GM12878 (cell line): Measurements from ENCODE around the gene SEC31A. TPM values are rescaled to one million over a fixed set of nuclear protein-coding genes. Genes with fewer than 3 reads are reported as not detected.

Source experiments
- ATAC-seq: fragments of 200-7000 bp; cut with Tn5 transposase; 3 replicates; pipeline ENCODE4 v1.9.1; 2020; ENCODE audit warnings: mild to moderate bottlenecking, moderate library complexity
- BruUV-seq: library from RNA; stranded (reverse); fragments of 400-500 nt; replicated peaks from 2 replicates; lab custom pipeline; 2021; lab: Mats Ljungman, UMichigan
- CTCF ChIA-PET: fragments of 300-600 bp; sonication (Branson Sonifier 250); formaldehyde crosslinking; extraction: SDS; loops from one replicate; lab custom pipeline; 2021; ENCODE audit warnings: inconsistent platforms; lab: Yijun Ruan, JAX
- POLR2A ChIA-PET: fragments of 350-600 bp; formaldehyde crosslinking; extraction: SDS; loops from one replicate; lab custom pipeline; 2021; ENCODE audit warnings: inconsistent platforms; lab: Charles Lee
- RAD21 ChIA-PET: fragments of 300-600 bp; sonication (Branson Sonifier 250); formaldehyde crosslinking; loops from one replicate; lab custom pipeline; 2023; ENCODE audit warnings: antibody characterized with exemption; ENCODE audit not compliant: unreplicated experiment; lab: Charles Lee
- SMC1A ChIA-PET: fragments of 300-600 bp; sonication (Branson Sonifier 250); formaldehyde crosslinking; loops from one replicate; lab custom pipeline; 2023; ENCODE audit not compliant: unreplicated experiment, uncharacterized antibody; lab: Charles Lee
- DNase-seq: peaks from one replicate; pipeline ENCODE4 v3.0.0-alpha.2; 2011; ENCODE audit warnings: low read depth, low spot score
- FAIRE-seq: peaks from 3 replicates; lab custom pipeline; 2011; peaks lifted over from hg19 to GRCh38; lab: Jason Lieb, UNC
- H2AFZ ChIP-seq: 2 replicates; pipeline ENCODE4 v1.6.0; 2011; ENCODE audit warnings: low read depth, low read length, control low read depth; ENCODE audit not compliant: control insufficient read depth
- H3K27ac ChIP-seq: 2 replicates; pipeline ENCODE4 v1.5.1; 2011; ENCODE audit warnings: control low read depth; ENCODE audit not compliant: control insufficient read depth, insufficient read depth
- H3K27me3 ChIP-seq, 2 experiments: replicated peaks in 1 of 2; 2 replicates each; pipeline versions ENCODE4 v1.6.0 to v1.6.1; 2011; ENCODE audit warnings: low read length in 1 of 2; ENCODE audit not compliant: control insufficient read depth in 2 of 2, insufficient read depth in 2 of 2
- H3K36me3 ChIP-seq, 2 experiments: 2 replicates each; pipeline ENCODE4 v1.5.1; 2011; ENCODE audit warnings: low read length in 1 of 2; ENCODE audit not compliant: control insufficient read depth in 2 of 2, insufficient read depth in 2 of 2
- H3K4me1 ChIP-seq: 2 replicates; pipeline ENCODE4 v1.6.1; 2011; ENCODE audit warnings: mild to moderate bottlenecking, low read length, moderate library complexity, mixed read lengths; ENCODE audit not compliant: control insufficient read depth, insufficient read depth
- H3K4me2 ChIP-seq: 2 replicates; pipeline ENCODE4 v1.6.0; 2011; ENCODE audit warnings: control low read depth; ENCODE audit not compliant: control insufficient read depth, insufficient read depth
- H3K4me3 ChIP-seq: fragments of 200-600 bp; sonication (generic); 2 replicates; pipeline ENCODE4 v1.5.1; 2016
- H3K79me2 ChIP-seq: 2 replicates; pipeline ENCODE4 v1.6.0; 2011; ENCODE audit warnings: low read length; ENCODE audit not compliant: control insufficient read depth, insufficient read depth
- H3K9ac ChIP-seq: 2 replicates; pipeline ENCODE4 v1.8.0; 2011; ENCODE audit warnings: low read length, control low read depth, mixed read lengths; ENCODE audit not compliant: control insufficient read depth, insufficient read depth
- H3K9me3 ChIP-seq: replicated peaks from 3 replicates; pipeline ENCODE4 v1.5.1; 2011; ENCODE audit warnings: mild to moderate bottlenecking, low read length; ENCODE audit not compliant: control insufficient read depth, insufficient read depth
- H4K20me1 ChIP-seq: 2 replicates; pipeline ENCODE4 v1.6.0; 2011; ENCODE audit not compliant: control insufficient read depth, insufficient read depth
- in situ Hi-C: fragments of 300-500 bp; cut with MboI; formaldehyde crosslinking; loops from 9 replicates; pipeline ENCODE4 v1.14.3; 2018; ENCODE audit warnings: mixed read lengths
- intact Hi-C: fragments of 100-400 bp; cut with micrococcal nuclease; formaldehyde crosslinking; loops from one replicate; pipeline ENCODE4 v1.14.2; 2022; ENCODE audit not compliant: unreplicated experiment
- polyA plus RNA-seq, 11 experiments: library from polyadenylated mRNA; depleted of rRNA in 4 of 11; unstranded in 6 of 11; stranded (reverse) in 5 of 11; fragments of >200 nt; fragmentation: Nextera tagmentation in 4 of 11; fragmentation: Illumina TruSeq in 1 of 11; extraction: Ambion mirVana in 4 of 11; extraction: Trizol in 1 of 11; gene quantifications; 1 replicate in 1 of 11; 2 replicates in 10 of 11; pipeline versions ENCODE4 v1.2.1 to v1.2.3, GENCODE V29; 2011 to 2016; ENCODE audit warnings: inconsistent platforms in 2 of 11, missing spikeins in 2 of 11, low read depth in 1 of 11
- total RNA-seq, 4 experiments: library from RNA; depleted of rRNA in 3 of 4; stranded (reverse); fragments of >200 nt in 3 of 4; fragmentation: Illumina TruSeq in 1 of 4; extraction: Trizol in 1 of 4; gene quantifications; 2 replicates each; pipeline versions ENCODE4 v1.2.1 to v1.2.3, GENCODE V29; 2013 to 2021
- TF ChIP-seq, protein P1 (sequence below): fragments of 450-650 bp; IDR thresholded peaks from 2 replicates; pipeline ENCODE4 v1.6.1; 2017; ENCODE audit warnings: mild to moderate bottlenecking, moderate library complexity
- TF ChIP-seq, protein P2 (sequence below), 3 experiments: IDR thresholded peaks in 2 of 3; conservative IDR thresholded peaks in 1 of 3; 2 replicates each; pipeline ENCODE4 v1.5.1; 2011; ENCODE audit warnings: low read depth in 3 of 3, low read length in 3 of 3, mild to moderate bottlenecking in 3 of 3, control low read depth in 2 of 3, moderate library complexity in 2 of 3, inconsistent platforms in 1 of 3, mixed read lengths in 1 of 3; ENCODE audit not compliant: control insufficient read depth in 2 of 3, insufficient read depth in 1 of 3; ENCODE audit errors: extremely low read depth in 1 of 3
- TF ChIP-seq, protein P3 (sequence below): fragments of 450-650 bp; IDR thresholded peaks from 2 replicates; pipeline ENCODE4 v1.6.1; 2016; ENCODE audit warnings: mild to moderate bottlenecking, moderate library complexity, borderline replicate concordance

Gene SEC31A
- total and polyA plus RNA-seq, 10 of the 15 experiments (the other 5 are each of a cell fraction or from before 2014, with no cell fraction given) = 74.6 to 171 (median 129) TPM

DNA sequence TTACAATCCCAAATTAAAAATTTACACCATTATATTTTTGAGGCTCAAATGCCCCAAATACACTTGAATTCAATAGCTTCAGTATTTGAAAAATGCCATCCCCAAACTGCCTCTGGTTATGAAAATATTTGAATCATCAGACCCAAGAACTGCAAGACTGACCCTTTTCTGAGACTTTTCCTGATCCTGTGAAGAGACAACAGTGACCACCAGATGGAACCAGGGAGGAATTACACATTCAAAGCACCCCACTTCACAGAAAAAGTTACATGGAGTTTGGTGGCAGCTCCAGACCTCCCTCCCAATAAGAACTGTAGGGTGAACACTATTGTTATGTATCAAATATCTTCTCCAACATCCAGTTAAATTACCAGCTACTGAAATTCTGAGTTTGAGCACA is 48.4 kb downstream of the SEC31A start:
- H2AFZ ChIP-seq = no peak overlapping the region
- DNase-seq = no peak
- H3K9me3 ChIP-seq = no peaks in the 10 kb centered on the region
- TF ChIP-seq, protein P1, sequence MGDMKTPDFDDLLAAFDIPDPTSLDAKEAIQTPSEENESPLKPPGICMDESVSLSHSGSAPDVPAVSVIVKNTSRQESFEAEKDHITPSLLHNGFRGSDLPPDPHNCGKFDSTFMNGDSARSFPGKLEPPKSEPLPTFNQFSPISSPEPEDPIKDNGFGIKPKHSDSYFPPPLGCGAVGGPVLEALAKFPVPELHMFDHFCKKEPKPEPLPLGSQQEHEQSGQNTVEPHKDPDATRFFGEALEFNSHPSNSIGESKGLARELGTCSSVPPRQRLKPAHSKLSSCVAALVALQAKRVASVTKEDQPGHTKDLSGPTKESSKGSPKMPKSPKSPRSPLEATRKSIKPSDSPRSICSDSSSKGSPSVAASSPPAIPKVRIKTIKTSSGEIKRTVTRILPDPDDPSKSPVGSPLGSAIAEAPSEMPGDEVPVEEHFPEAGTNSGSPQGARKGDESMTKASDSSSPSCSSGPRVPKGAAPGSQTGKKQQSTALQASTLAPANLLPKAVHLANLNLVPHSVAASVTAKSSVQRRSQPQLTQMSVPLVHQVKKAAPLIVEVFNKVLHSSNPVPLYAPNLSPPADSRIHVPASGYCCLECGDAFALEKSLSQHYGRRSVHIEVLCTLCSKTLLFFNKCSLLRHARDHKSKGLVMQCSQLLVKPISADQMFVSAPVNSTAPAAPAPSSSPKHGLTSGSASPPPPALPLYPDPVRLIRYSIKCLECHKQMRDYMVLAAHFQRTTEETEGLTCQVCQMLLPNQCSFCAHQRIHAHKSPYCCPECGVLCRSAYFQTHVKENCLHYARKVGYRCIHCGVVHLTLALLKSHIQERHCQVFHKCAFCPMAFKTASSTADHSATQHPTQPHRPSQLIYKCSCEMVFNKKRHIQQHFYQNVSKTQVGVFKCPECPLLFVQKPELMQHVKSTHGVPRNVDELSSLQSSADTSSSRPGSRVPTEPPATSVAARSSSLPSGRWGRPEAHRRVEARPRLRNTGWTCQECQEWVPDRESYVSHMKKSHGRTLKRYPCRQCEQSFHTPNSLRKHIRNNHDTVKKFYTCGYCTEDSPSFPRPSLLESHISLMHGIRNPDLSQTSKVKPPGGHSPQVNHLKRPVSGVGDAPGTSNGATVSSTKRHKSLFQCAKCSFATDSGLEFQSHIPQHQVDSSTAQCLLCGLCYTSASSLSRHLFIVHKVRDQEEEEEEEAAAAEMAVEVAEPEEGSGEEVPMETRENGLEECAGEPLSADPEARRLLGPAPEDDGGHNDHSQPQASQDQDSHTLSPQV = no peak
- TF ChIP-seq, protein P2, sequence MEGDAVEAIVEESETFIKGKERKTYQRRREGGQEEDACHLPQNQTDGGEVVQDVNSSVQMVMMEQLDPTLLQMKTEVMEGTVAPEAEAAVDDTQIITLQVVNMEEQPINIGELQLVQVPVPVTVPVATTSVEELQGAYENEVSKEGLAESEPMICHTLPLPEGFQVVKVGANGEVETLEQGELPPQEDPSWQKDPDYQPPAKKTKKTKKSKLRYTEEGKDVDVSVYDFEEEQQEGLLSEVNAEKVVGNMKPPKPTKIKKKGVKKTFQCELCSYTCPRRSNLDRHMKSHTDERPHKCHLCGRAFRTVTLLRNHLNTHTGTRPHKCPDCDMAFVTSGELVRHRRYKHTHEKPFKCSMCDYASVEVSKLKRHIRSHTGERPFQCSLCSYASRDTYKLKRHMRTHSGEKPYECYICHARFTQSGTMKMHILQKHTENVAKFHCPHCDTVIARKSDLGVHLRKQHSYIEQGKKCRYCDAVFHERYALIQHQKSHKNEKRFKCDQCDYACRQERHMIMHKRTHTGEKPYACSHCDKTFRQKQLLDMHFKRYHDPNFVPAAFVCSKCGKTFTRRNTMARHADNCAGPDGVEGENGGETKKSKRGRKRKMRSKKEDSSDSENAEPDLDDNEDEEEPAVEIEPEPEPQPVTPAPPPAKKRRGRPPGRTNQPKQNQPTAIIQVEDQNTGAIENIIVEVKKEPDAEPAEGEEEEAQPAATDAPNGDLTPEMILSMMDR (IDR thresholded peaks at IDR 0.05 in 2 of 3, conservative IDR thresholded peaks at IDR 0.05 in 1 of 3; ENCODE audit: control insufficient read depth in 2 of 3, extremely low read depth in 1 of 3, insufficient read depth in 1 of 3, low read depth in 3 of 3, low read length in 3 of 3) = peak in 2 of 3 experiments; percentile 11 to 18; a peak in 2 of 6 replicates
- TF ChIP-seq, protein P3, sequence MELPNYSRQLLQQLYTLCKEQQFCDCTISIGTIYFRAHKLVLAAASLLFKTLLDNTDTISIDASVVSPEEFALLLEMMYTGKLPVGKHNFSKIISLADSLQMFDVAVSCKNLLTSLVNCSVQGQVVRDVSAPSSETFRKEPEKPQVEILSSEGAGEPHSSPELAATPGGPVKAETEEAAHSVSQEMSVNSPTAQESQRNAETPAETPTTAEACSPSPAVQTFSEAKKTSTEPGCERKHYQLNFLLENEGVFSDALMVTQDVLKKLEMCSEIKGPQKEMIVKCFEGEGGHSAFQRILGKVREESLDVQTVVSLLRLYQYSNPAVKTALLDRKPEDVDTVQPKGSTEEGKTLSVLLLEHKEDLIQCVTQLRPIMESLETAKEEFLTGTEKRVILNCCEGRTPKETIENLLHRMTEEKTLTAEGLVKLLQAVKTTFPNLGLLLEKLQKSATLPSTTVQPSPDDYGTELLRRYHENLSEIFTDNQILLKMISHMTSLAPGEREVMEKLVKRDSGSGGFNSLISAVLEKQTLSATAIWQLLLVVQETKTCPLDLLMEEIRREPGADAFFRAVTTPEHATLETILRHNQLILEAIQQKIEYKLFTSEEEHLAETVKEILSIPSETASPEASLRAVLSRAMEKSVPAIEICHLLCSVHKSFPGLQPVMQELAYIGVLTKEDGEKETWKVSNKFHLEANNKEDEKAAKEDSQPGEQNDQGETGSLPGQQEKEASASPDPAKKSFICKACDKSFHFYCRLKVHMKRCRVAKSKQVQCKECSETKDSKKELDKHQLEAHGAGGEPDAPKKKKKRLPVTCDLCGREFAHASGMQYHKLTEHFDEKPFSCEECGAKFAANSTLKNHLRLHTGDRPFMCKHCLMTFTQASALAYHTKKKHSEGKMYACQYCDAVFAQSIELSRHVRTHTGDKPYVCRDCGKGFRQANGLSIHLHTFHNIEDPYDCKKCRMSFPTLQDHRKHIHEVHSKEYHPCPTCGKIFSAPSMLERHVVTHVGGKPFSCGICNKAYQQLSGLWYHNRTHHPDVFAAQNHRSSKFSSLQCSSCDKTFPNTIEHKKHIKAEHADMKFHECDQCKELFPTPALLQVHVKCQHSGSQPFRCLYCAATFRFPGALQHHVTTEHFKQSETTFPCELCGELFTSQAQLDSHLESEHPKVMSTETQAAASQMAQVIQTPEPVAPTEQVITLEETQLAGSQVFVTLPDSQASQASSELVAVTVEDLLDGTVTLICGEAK = no peak
- no peak overlapping the region for H3K4me2 ChIP-seq
- FAIRE-seq = no peak
- no peaks in the 10 kb centered on the region for H3K79me2 ChIP-seq
- no peaks in the 10 kb centered on the region for H4K20me1 ChIP-seq
- RAD21 ChIA-PET = no interaction called here
- peak; percentile 34; the same call in 1 of the 3 replicates for ATAC-seq
- H3K36me3 ChIP-seq = peaks cover 7 to 40% of the 10 kb centered on the region in 2 experiments
- BruUV-seq = no TSS peak
- no peak overlapping the region for H3K9ac ChIP-seq
- no peak overlapping the region for H3K4me3 ChIP-seq
- in situ Hi-C loops (no loop called here), intact Hi-C loops (no loop called here)
- H3K4me1 ChIP-seq = no peaks in the 10 kb centered on the region
- no peaks in the 10 kb centered on the region for H3K27me3 ChIP-seq
- POLR2A ChIA-PET = interaction anchor here (0.6 to 1.1 kb wide), 2 partner anchors 9 to 12 kb away, joined by 3 to 6 read pairs; no protein-coding TSS in a partner anchor
- no peak overlapping the region for H3K27ac ChIP-seq
- SMC1A ChIA-PET = interaction anchor here (1.0 kb wide), 2 partner anchors 11 to 169 kb away, joined by 3 read pairs; no protein-coding TSS in a partner anchor
- CTCF ChIA-PET = interaction anchor here (0.9 to 1.1 kb wide), 2 partner anchors 8 to 10 kb away, joined by 3 to 5 read pairs; no protein-coding TSS in a partner anchor
